Activated CD4-positive, alpha-beta T cell treated with anti-CD3 and anti-CD28 coated beads, Interleukin-2, amount 50 U/mL, for 1 hour (primary cell): ENCODE measurements around the gene ABCA2.

ENCODE experiments used
- DNase-seq: peaks from one replicate; pipeline ENCODE4 v3.0.0-alpha.2; 2020

The ABCA2 gene

GRCh38 chr9:137028263-137029057 is 423 bp upstream of the ABCA2 start:
- DNase-seq, result peak; percentile 61

- no peak for DNase-seq
Observed at GRCh38 chr9:137026828-137027227, 1.2 kb downstream of the ABCA2 start.

GRCh38 chr9:137026384-137026783 is 1.7 kb downstream of the ABCA2 start:
- DNase-seq, result no peak

- DNase-seq, result no peak
Observed at GRCh38 chr9:137025517-137025966, 2.5 kb downstream of the ABCA2 start.

- no peak for DNase-seq
Observed at GRCh38 chr9:137023583-137023991, 4.5 kb downstream of the ABCA2 start.

- DNase-seq, result no peak
Observed at GRCh38 chr9:137023157-137023556, 4.9 kb downstream of the ABCA2 start.

GRCh38 chr9:137022662-137023008 is 5.4 kb downstream of the ABCA2 start:
- no peak for DNase-seq

GRCh38 chr9:137021979-137022661 is 5.9 kb downstream of the ABCA2 start:
- peak; percentile 69 for DNase-seq

- DNase-seq, result no peak
Observed at GRCh38 chr9:137021568-137021978, 6.5 kb downstream of the ABCA2 start.

GRCh38 chr9:137020771-137021567 is 7.1 kb downstream of the ABCA2 start:
- no peak for DNase-seq

- no peak for DNase-seq
Observed at GRCh38 chr9:137019891-137020683, 8.0 kb downstream of the ABCA2 start.

GRCh38 chr9:137018761-137019559 is 9.1 kb downstream of the ABCA2 start:
- no peak for DNase-seq

- DNase-seq, result no peak
Observed at GRCh38 chr9:137017791-137018497, 10.1 kb downstream of the ABCA2 start.

- DNase-seq, result no peak
Observed at GRCh38 chr9:137017071-137017470, 11.0 kb downstream of the ABCA2 start.

- no peak for DNase-seq
Observed at GRCh38 chr9:137016436-137016835, 11.6 kb downstream of the ABCA2 start.

- no peak for DNase-seq
Observed at GRCh38 chr9:137015976-137016375, 12.1 kb downstream of the ABCA2 start.

GRCh38 chr9:137015540-137015930 is 12.5 kb downstream of the ABCA2 start:
- no peak for DNase-seq

- DNase-seq, result no peak
Observed at GRCh38 chr9:137014776-137015539, 13.1 kb downstream of the ABCA2 start.

- DNase-seq, result no peak
Observed at GRCh38 chr9:137014166-137014565, 13.9 kb downstream of the ABCA2 start.

- no peak for DNase-seq
Observed at GRCh38 chr9:137013571-137013940, 14.5 kb downstream of the ABCA2 start.
